H1 (cell line): ENCODE data around the gene NR0B2. TPM values are rescaled to one million over a fixed set of nuclear protein-coding genes. Genes with fewer than 3 reads are reported as not detected.

Experiments
- CTCF ChIA-PET: fragments of 300-600 bp; sonication (Branson Sonifier 250); formaldehyde crosslinking; loops from one replicate; lab custom pipeline; 2021; ENCODE audit not compliant: partially characterized antibody; lab: Charles Lee
- POLR2A ChIA-PET: fragments of 300-600 bp; sonication (Branson Sonifier 250); formaldehyde crosslinking; loops from one replicate; lab custom pipeline; 2021; ENCODE audit warnings: inconsistent platforms; ENCODE audit not compliant: partially characterized antibody; lab: Charles Lee
- DNase-seq, 2 experiments: peaks; one replicate each; pipeline versions ENCODE4 v3.0.0 to v3.0.0-alpha.2; 2010 to 2022; ENCODE audit warnings: low spot score in 2 of 2, low read depth in 1 of 2, mixed read lengths in 1 of 2
- FAIRE-seq: peaks from 2 replicates; lab custom pipeline; 2011; peaks lifted over from hg19 to GRCh38; lab: Jason Lieb, UNC
- H2AFZ ChIP-seq: 2 replicates; pipeline ENCODE4 v1.8.1; 2012; ENCODE audit warnings: low read length, inconsistent platforms
- H2AK5ac ChIP-seq: 2 replicates; pipeline ENCODE4 v1.6.1; 2013; ENCODE audit warnings: low read depth, low read length
- H2BK120ac ChIP-seq: replicated peaks from 2 replicates; pipeline ENCODE3; 2013; ENCODE audit warnings: low read depth, low read length, inconsistent platforms
- H2BK12ac ChIP-seq: 2 replicates; pipeline ENCODE4 v1.6.1; 2013; ENCODE audit warnings: low read depth, low read length
- H2BK15ac ChIP-seq: 2 replicates; pipeline ENCODE4 v1.6.1; 2013; ENCODE audit warnings: low read length
- H2BK20ac ChIP-seq: 2 replicates; pipeline ENCODE4 v1.6.1; 2013; ENCODE audit warnings: low read length
- H2BK5ac ChIP-seq: 2 replicates; pipeline ENCODE4 v1.6.1; 2013; ENCODE audit warnings: low read depth, low read length
- H3K14ac ChIP-seq: 2 replicates; pipeline ENCODE4 v1.6.1; 2013; ENCODE audit warnings: inconsistent platforms; ENCODE audit not compliant: insufficient read length
- H3K18ac ChIP-seq: 2 replicates; pipeline ENCODE4 v1.6.1; 2013; ENCODE audit warnings: low read length; ENCODE audit errors: extremely low read depth
- H3K23ac ChIP-seq: 2 replicates; pipeline ENCODE4 v1.6.1; 2013; ENCODE audit warnings: inconsistent platforms; ENCODE audit not compliant: insufficient read length
- H3K23me2 ChIP-seq: 2 replicates; pipeline ENCODE4 v1.6.1; 2013; ENCODE audit warnings: low read depth, low read length
- H3K27ac ChIP-seq: 2 replicates; pipeline ENCODE4 v1.6.1; 2011; ENCODE audit warnings: low read depth, low read length, inconsistent platforms
- H3K27me3 ChIP-seq, 4 experiments: replicated peaks in 1 of 4; 1 replicate in 1 of 4; 2 replicates in 3 of 4; pipeline versions ENCODE4 v1.6.1 to v1.8.1; 2011 to 2013; ENCODE audit warnings: low read length in 3 of 4, mild to moderate bottlenecking in 3 of 4, inconsistent platforms in 2 of 4, mixed read lengths in 2 of 4, moderate library complexity in 1 of 4; ENCODE audit not compliant: control insufficient read depth in 3 of 4, insufficient read depth in 3 of 4; ENCODE audit errors: extremely low read depth in 1 of 4
- H3K36me3 ChIP-seq, 4 experiments: 2 replicates each; pipeline versions ENCODE4 v1.6.1 to v1.8.1; 2011 to 2013; ENCODE audit warnings: mild to moderate bottlenecking in 4 of 4, low read length in 3 of 4, moderate library complexity in 2 of 4, control low read depth in 1 of 4, inconsistent platforms in 1 of 4; ENCODE audit not compliant: insufficient read depth in 4 of 4, control insufficient read depth in 2 of 4
- H3K4ac ChIP-seq: replicated peaks from 2 replicates; pipeline ENCODE3; 2013; ENCODE audit warnings: low read length, low read depth, mixed read lengths, inconsistent platforms; ENCODE audit not compliant: insufficient read length
- H3K4me1 ChIP-seq, 4 experiments: replicated peaks in 1 of 4; 1 replicate in 1 of 4; 2 replicates in 3 of 4; pipeline versions ENCODE4 v1.6.1 to v1.8.1; 2011 to 2013; ENCODE audit warnings: low read length in 3 of 4, inconsistent platforms in 2 of 4, mixed read lengths in 1 of 4; ENCODE audit not compliant: insufficient read depth in 4 of 4, control insufficient read depth in 3 of 4
- H3K4me2 ChIP-seq, 2 experiments: 2 replicates each; pipeline versions ENCODE4 v1.6.1 to v1.8.1; 2011 to 2013; ENCODE audit warnings: low read depth in 2 of 2, low read length in 2 of 2, control low read depth in 1 of 2, inconsistent platforms in 1 of 2, mild to moderate bottlenecking in 1 of 2; ENCODE audit not compliant: insufficient read depth in 1 of 2
- H3K4me3 ChIP-seq, 4 experiments: fragments of 200-600, 300-600 bp in 1 of 4; sonication (generic), shearing (Covaris generic), sonication (Bioruptor Twin) in 1 of 4; 2 replicates each; pipeline versions ENCODE4 v1.5.1 to v1.8.1; 2011 to 2016; ENCODE audit warnings: low read length in 4 of 4, low read depth in 3 of 4, control low read depth in 2 of 4, inconsistent platforms in 2 of 4, mild to moderate bottlenecking in 2 of 4, mixed read lengths in 1 of 4, moderate library complexity in 1 of 4; ENCODE audit not compliant: insufficient read depth in 2 of 4; ENCODE audit errors: extremely low read depth in 1 of 4
- H3K56ac ChIP-seq: replicated peaks from 2 replicates; pipeline ENCODE3; 2013; ENCODE audit warnings: low read depth, mild to moderate bottlenecking, mixed read lengths, low read length, inconsistent platforms; ENCODE audit not compliant: insufficient read length
- H3K79me1 ChIP-seq: 2 replicates; pipeline ENCODE4 v1.6.1; 2013; ENCODE audit warnings: low read depth, low read length, control low read depth
- H3K79me2 ChIP-seq, 2 experiments: 2 replicates each; pipeline versions ENCODE4 v1.6.1 to v1.8.1; 2012 to 2013; ENCODE audit warnings: low read length in 2 of 2, mild to moderate bottlenecking in 2 of 2, inconsistent platforms in 1 of 2; ENCODE audit not compliant: insufficient read depth in 2 of 2, control insufficient read depth in 1 of 2
- H3K9ac ChIP-seq, 4 experiments: replicated peaks in 1 of 4; 1 replicate in 1 of 4; 2 replicates in 3 of 4; pipeline versions ENCODE4 v1.6.1 to v1.8.1; 2011 to 2013; ENCODE audit warnings: low read depth in 3 of 4, low read length in 3 of 4, control low read depth in 2 of 4, mild to moderate bottlenecking in 2 of 4, moderate library complexity in 2 of 4, inconsistent platforms in 1 of 4; ENCODE audit errors: extremely low read depth in 1 of 4
- H3K9me3 ChIP-seq, 2 experiments: 2 replicates each; pipeline versions ENCODE4 v1.6.1 to v1.8.1; 2012 to 2013; ENCODE audit warnings: mild to moderate bottlenecking in 2 of 2, moderate library complexity in 2 of 2, control low read depth in 1 of 2, inconsistent platforms in 1 of 2, low read depth in 1 of 2, low read length in 1 of 2, mixed read lengths in 1 of 2; ENCODE audit not compliant: insufficient read depth in 2 of 2
- H4K20me1 ChIP-seq, 2 experiments: replicated peaks in 1 of 2; 2 replicates each; pipeline versions ENCODE3 to v1.8.1; 2011 to 2013; ENCODE audit warnings: inconsistent platforms in 2 of 2, low read length in 2 of 2, mild to moderate bottlenecking in 1 of 2; ENCODE audit not compliant: insufficient read depth in 2 of 2, control insufficient read depth in 1 of 2
- H4K5ac ChIP-seq: 2 replicates; pipeline ENCODE4 v1.6.1; 2013; ENCODE audit warnings: low read length, low read depth, mixed read lengths, inconsistent platforms; ENCODE audit not compliant: insufficient read length
- H4K8ac ChIP-seq: 2 replicates; pipeline ENCODE4 v1.8.0; 2013; ENCODE audit warnings: mild to moderate bottlenecking, moderate library complexity, low read length, inconsistent platforms; ENCODE audit not compliant: insufficient read depth; ENCODE audit errors: extremely low read depth
- H4K91ac ChIP-seq: replicated peaks from 2 replicates; pipeline ENCODE3; 2013; ENCODE audit warnings: low read length, mixed read lengths, inconsistent platforms; ENCODE audit not compliant: insufficient read length
- ASH2L ChIP-seq: fragments of 200-600, 300-600 bp; sonication (generic); IDR thresholded peaks from one replicate; pipeline ENCODE4 v1.7.1; 2017; ENCODE audit warnings: low read length
- BACH1 ChIP-seq: IDR thresholded peaks from 2 replicates; pipeline ENCODE4 v1.6.1; 2012; ENCODE audit warnings: low read length, improper control_type of control experiment
- BRCA1 ChIP-seq: IDR thresholded peaks from 2 replicates; pipeline ENCODE4 v1.6.1; 2012; ENCODE audit warnings: low read depth, low read length, improper control_type of control experiment
- CBX5 ChIP-seq: fragments of 300-800, 300-1000 bp; sonication (generic); IDR thresholded peaks from 2 replicates; pipeline ENCODE4 v1.7.1; 2016; ENCODE audit warnings: antibody characterized with exemption, low read length, low read depth
- MAFK ChIP-seq: IDR thresholded peaks from 2 replicates; pipeline ENCODE4 v1.6.1; 2012; ENCODE audit warnings: low read depth, mild to moderate bottlenecking, improper control_type of control experiment, low read length
- SIN3A ChIP-seq, 2 experiments: IDR thresholded peaks in 1 of 2; conservative IDR thresholded peaks in 1 of 2; 2 replicates each; pipeline ENCODE4 v1.6.1; 2011 to 2012; ENCODE audit warnings: low read length in 2 of 2, improper control_type of control experiment in 1 of 2, low read depth in 1 of 2, mild to moderate bottlenecking in 1 of 2
- SP1 ChIP-seq: IDR thresholded peaks from 2 replicates; pipeline ENCODE4 v1.6.1; 2011; ENCODE audit warnings: low read depth, low read length
- TAF1 ChIP-seq: IDR thresholded peaks from 2 replicates; pipeline ENCODE4 v1.6.1; 2011; ENCODE audit warnings: mild to moderate bottlenecking, low read depth, low read length
- WGBS, 2 experiments: shearing (Covaris generic) in 1 of 2; methylation state at CpG; one replicate each; pipeline versions ENCODE4 v1.1.6 to v1.1.7; 2013 to 2015; ENCODE audit warnings: low lambda C conversion rate in 2 of 2, mixed read lengths in 2 of 2, inconsistent platforms in 1 of 2, low coverage in 1 of 2, missing lambda C conversion rate in 1 of 2; ENCODE audit not compliant: insufficient replicate concordance in 2 of 2, insufficient coverage in 1 of 2, insufficient read length in 1 of 2; ENCODE audit errors: extremely low coverage in 1 of 2, missing lambda C conversion rate in 1 of 2; 5-methylcytosine and 5-hydroxymethylcytosine counted together
- polyA plus RNA-seq, 7 experiments: library from polyadenylated mRNA; depleted of rRNA in 3 of 7; stranded (reverse) in 5 of 7; unstranded in 2 of 7; fragments of >200 nt in 5 of 7; fragments of 200-250 nt in 2 of 7; gene quantifications; 1 replicate in 5 of 7; 2 replicates in 1 of 7; 4 replicates in 1 of 7; pipeline versions ENCODE4 v1.2.1 to v1.2.3, GENCODE V29; 2011 to 2013; ENCODE audit warnings: missing spikeins in 2 of 7, mixed read lengths in 2 of 7
- total RNA-seq: library from RNA; stranded (reverse); fragmentation: NEBNext Ultra II Directional; extraction: Animal tissue kit (Norgen Biotek cat#: 25700); gene quantifications from 2 replicates; pipeline ENCODE4 v1.2.1, GENCODE V29; 2021
- TF ChIP-seq, protein P1 (sequence below): IDR thresholded peaks from 2 replicates; pipeline ENCODE4 v1.6.1; 2011; ENCODE audit warnings: low read depth, mild to moderate bottlenecking, low read length; ENCODE audit not compliant: insufficient read depth
- TF ChIP-seq, protein P2 (sequence below): IDR thresholded peaks from 2 replicates; pipeline ENCODE4 v1.6.1; 2012; ENCODE audit warnings: inconsistent platforms

NR0B2 gene
- total and polyA plus RNA-seq, 2 of the 8 experiments (the other 6 are each of a cell fraction or from before 2014, with no cell fraction given): not detected

DNA sequence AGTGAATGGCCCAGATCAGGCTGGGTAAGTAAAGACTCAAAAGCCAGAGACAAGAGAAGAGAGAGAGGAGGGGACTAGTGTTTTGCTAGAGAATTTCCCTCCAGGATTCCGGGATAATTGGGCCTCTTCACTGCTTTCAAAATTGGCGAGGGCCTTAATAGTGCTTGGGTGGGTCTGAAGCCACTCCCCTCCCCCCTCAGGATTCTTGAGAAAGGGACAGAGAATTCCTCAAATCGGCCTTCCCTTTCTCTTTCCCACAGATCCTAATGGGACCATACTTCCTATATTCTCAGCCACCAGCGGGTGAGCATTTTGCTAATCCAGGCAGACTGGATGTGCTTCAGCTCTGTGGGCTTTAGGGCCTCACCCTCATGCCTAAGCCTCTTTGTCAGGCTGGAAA, 38.9 kb downstream of the NR0B2 start:
- Histone ChIP-seq H2BK20ac (no peak overlapping the region), H3K27me3 (no peaks in the 10 kb centered on the region), H4K91ac (no peak overlapping the region), H2BK120ac (no peak overlapping the region), H3K9me3 (no peaks in the 10 kb centered on the region), H2BK5ac (no peak overlapping the region), H2BK15ac (no peak overlapping the region), H3K18ac (no peak overlapping the region), H3K27ac (no peak overlapping the region), H3K56ac (no peak overlapping the region), H3K4ac (no peak overlapping the region), H2BK12ac (no peak overlapping the region), H3K23ac (no peak overlapping the region), H3K4me1 (peaks cover 0 to 2% (median 0%) of the 10 kb centered on the region in 4 experiments; a peak in 1 of 7 replicates), H3K79me1 (no peaks in the 10 kb centered on the region), H4K20me1 (no peaks in the 10 kb centered on the region), H3K9ac (no peak overlapping the region; a peak in 1 of 7 replicates), H3K23me2 (no peaks in the 10 kb centered on the region), H2AFZ (no peak overlapping the region), H4K5ac (no peak overlapping the region), H3K36me3 (peaks cover 2 to 11% (median 6%) of the 10 kb centered on the region in 4 experiments; a peak in 5 of 8 replicates), H3K79me2 (no peaks in the 10 kb centered on the region), H3K4me3 (no peak overlapping the region), H4K8ac (no peak overlapping the region), H2AK5ac (no peak overlapping the region), H3K4me2 (no peak overlapping the region), H3K14ac (no peak overlapping the region)
- ChIA-PET POLR2A (interaction anchor here (1.2 to 2.2 kb wide), 3 partner anchors 10 to 18 kb away, joined by 3 to 5 read pairs (median 4); no protein-coding TSS in a partner anchor), CTCF (interaction anchor here (0.8 to 31.7 kb wide), 4 partner anchors 5 to 173 kb away, joined by 3 to 547 read pairs (median 276); partner anchors contain the start of genes GPN2 and SFN)
- no peak for DNase-seq
- WGBS, 2 experiments: 94% methylated on average over 4 of the region's 4 CpGs; no CpG with 5 or more reads in 1 of the 2 experiments
- no peak for TF ChIP-seq SP1
- TF ChIP-seq, protein P1, sequence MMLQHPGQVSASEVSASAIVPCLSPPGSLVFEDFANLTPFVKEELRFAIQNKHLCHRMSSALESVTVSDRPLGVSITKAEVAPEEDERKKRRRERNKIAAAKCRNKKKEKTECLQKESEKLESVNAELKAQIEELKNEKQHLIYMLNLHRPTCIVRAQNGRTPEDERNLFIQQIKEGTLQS: no peak
- TF ChIP-seq CBX5: no peak
- TF ChIP-seq, protein P2, sequence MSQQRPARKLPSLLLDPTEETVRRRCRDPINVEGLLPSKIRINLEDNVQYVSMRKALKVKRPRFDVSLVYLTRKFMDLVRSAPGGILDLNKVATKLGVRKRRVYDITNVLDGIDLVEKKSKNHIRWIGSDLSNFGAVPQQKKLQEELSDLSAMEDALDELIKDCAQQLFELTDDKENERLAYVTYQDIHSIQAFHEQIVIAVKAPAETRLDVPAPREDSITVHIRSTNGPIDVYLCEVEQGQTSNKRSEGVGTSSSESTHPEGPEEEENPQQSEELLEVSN: no peak
- no peak for TF ChIP-seq BRCA1
- TF ChIP-seq SIN3A (conservative IDR thresholded peaks at IDR 0.05 in 1 of 2, IDR thresholded peaks at IDR 0.05 in 1 of 2; ENCODE audit: low read depth in 1 of 2, low read length in 2 of 2): no peak
- no peak for TF ChIP-seq MAFK
- no peak for TF ChIP-seq ASH2L
- no peak for TF ChIP-seq BACH1
- TF ChIP-seq TAF1: no peak
- FAIRE-seq: no peak
